Fibroblast of skin of right quadriceps (primary cell): ENCODE data around the gene CRTAP.
A peak's percentile ranks its signal among the peaks of the same experiment; 100 is the strongest.
"Not testable (repeated sequence)": the region's sequence is repeated elsewhere in the genome, so short reads cannot be mapped to it uniquely, and the experiment has no call there.

ENCODE experiments used
- DNase-seq: peaks from one replicate; pipeline ENCODE4 v3.0.0-alpha.2; 2013

The CRTAP gene

GRCh38 chr3:33100229-33100628 lies 13.6 kb upstream of the CRTAP start:
- DNase-seq: no peak

DNA sequence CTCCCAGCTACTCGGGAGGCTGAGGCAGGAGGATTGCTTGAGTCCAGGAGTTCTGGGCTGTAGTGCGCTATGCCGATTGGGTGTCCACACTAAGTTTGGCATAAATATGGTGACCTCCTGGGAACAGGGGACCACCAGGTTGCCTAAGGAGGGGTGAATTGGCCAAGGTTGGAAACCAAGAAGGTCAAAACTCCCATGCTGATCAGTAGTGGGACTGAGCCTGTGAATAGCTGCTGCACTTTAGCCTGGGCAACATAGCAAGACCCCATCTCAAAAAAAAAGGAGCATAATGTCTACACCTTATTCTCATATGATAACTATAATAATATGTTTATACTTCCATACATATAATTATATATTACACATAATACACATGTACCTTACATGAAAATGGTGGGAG lies 10.8 kb upstream of the CRTAP start:
- DNase-seq: no peak

GRCh38 chr3:33103480-33103879 lies 10.3 kb upstream of the CRTAP start:
- DNase-seq: no peak

DNA sequence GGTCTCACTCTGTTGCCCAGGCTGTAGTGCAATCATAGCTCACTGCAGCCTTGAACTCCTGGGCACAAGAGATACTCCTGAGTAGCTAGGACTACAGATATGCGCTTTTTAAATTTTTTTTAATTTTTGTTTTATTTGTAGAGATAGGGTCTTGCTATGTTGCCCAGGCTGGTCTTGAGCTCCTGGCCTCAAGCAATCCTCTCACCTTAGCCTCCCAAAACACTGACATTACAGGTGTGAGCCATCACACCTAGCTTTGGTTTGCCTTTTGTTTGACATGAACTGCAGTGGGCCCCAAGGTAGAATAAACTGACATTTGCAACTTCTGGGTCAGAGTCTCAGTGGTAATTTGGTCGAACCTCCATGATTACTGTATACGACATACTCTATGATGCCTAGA lies 9.0 kb upstream of the CRTAP start:
- no peak for DNase-seq

GRCh38 chr3:33105341-33105948 lies 8.4 kb upstream of the CRTAP start:
- no peak for DNase-seq

DNA sequence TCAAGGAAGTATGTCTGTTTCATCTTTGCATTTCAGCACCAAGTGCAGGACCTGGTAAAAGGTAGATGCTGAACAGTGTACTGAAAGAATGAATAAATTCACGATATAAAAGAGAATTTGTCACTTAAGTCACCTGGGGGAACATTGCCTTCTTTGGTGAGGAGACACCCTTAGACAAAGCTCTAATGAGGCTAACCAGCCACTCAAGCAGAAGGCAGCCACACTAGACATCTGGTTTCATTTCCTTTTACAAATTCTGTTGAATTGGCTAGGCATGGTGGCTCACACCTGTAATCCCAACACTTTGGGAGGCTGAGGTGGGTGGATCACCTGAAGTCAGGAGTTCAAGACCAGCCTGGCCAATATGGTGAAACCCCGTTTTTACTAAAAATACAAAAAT lies 7.0 kb upstream of the CRTAP start:
- not testable (repeated sequence) for DNase-seq

GRCh38 chr3:33111581-33111980 lies 2.2 kb upstream of the CRTAP start:
- no peak for DNase-seq

GRCh38 chr3:33114622-33115023 lies 809 bp downstream of the CRTAP start:
- DNase-seq: no peak

DNA sequence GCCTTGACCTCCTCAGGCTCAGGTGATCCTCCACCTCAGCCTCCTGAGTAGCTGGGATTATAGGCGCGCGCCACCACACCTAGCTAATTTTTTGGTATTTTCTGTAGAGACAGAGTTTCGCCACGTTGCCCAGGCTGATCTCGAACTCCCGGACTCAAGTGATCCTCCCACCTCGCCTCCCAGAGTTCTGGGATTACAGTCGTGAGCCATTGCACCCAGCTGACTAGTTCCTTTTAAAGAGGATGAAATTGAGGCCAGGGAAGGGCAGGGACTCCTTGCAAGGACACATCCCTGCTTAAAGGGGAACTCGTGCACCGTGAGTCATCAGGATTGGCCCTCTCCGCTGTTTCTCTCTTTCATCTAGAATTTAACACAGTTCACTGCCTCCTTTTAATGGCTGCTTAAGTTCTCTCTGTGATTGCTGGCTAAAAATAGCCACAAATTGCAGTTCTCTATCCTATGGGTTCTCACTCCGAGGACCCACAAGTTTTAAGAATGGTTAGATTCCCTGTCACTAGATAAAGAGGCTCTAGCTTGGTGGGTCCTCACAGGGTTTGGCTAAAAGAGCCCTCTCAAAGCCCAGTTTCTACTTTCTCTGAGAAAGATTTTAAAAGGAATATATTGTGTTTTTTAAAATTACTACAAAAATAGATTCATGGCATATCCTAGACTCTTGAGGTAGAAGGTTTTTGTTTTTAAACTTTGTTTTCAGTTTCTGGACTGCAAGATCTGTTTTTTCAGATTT lies 1.4 kb downstream of the CRTAP start:
- DNase-seq: peak; percentile 71

DNA sequence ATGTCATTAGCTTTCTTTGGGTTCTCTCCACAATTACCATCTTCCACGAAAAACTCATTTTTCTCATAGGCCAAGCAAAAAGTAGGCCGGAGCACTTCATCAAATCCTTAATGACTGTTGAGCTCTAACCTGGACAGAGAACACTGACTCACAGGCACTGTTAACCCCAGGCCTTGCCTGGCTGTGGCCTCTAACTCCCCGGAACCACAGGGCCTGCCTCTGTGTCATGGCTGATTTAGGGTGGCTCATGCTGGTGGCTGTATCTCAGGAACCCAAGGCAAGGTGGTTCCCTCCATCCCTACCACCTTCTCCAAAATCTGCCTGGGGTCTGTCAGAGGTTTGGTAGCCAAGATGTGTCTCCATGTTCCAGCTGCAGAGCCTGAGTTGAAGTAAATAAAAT lies 3.6 kb downstream of the CRTAP start:
- DNase-seq: no peak

DNA sequence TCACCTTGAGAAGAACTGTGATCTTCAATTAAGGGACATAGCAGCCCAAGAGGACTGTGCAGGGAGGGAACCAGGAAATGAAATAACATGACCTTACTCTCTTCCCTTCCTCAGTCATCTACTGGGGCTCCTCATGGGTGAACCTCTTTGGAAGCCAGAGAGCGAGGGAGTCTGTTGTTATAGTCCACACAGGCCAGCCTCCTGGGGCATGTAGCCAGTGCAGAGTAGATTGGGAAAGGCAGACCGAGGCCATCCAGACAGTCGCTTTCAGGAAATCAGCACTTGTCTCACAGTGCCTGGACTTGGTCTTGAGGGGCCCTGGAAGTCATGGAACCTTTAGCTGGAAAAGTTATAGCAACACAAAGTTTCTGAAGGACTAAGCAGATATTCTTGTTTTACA lies 6.1 kb downstream of the CRTAP start:
- no peak for DNase-seq

- no peak for DNase-seq
These were observed 9.2 kb downstream of the CRTAP start for GRCh38 chr3:33122991-33123390.

- DNase-seq: no peak
These were observed 10.8 kb downstream of the CRTAP start for GRCh38 chr3:33124638-33125037.

GRCh38 chr3:33125840-33126239 lies 12.0 kb downstream of the CRTAP start:
- no peak for DNase-seq

GRCh38 chr3:33128706-33129105 lies 14.9 kb downstream of the CRTAP start:
- no peak for DNase-seq

GRCh38 chr3:33130144-33130543 lies 16.3 kb downstream of the CRTAP start:
- DNase-seq: no peak

DNA sequence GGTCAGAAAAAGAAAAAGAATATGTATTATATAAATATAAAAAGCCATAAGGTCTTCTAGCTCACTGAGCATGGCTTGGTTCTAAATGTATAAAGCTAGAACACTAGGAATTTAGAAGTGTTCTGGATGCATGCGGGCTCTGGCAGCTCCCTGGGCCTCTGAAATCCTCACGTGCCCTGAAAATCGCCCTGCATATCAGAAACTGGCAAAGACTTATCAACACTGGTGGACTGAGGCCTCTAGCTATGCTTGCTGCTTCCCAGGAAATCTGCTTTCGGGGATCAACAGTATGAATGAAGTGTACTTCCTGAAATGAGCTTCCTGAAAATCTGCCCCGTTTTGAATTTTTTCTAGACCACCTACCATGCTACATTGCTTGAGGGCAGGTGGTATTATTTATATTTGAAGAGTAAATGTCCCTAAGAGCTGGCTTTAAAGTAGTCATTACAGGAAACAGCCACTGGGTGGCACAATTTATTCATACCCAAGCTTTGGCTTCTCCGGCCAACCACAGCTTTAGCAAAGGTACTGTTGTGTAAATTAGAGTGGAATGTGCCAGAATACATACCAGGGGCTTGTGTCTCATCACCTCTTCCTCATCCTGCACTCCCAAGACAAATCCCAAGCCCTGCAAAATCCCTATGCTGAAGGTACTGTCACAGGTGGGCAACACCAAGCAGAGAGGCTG lies 17.7 kb downstream of the CRTAP start:
- DNase-seq: peak; percentile 74

GRCh38 chr3:33132019-33132360 lies 18.2 kb downstream of the CRTAP start:
- no peak for DNase-seq

DNA sequence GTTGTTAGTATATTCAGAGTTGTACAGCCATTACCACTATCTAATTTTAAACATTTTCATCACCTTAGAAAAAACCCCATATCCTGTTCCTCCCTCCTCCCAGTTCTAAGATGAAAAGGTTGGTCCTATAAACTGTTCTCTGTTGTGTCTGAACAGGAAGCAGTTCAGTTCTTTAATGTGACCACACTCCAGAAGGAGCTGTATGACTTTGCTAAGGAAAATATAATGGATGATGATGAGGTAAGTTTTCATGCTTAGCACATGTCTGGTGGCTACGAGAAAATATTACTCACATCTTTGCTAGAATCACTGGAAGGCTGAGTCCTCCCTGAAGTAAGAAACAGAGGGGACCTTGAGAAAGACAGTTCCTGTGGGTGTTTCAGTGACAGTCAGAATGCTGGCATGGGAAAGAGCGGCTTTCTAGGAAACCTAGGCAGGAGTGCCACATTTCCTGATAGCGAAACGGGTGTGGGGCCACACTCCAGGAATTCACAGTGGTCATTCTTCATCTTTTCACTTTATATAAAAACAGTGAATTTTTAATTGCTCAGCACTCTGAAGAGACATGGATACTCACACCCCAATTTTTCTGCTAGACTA lies 20.3 kb downstream of the CRTAP start:
- peak; percentile 17 for DNase-seq

DNA sequence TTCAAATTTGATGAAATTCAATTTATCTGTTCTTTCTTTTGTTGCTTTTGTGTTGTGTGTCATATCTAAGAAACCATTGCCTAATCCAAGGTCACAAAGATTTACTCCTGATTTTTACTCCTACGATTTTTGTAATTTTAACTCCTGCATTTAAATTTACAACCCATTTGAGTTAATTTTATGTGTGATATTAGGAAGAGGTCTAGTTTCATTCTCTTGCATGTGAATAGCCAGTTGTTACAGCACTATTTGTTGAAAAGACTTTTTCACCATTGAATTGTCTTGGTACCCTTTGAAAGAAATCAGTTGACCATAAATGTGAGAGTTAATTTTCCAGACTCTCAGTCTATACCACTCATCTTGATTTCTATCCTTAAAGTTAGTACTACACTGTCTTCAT lies 23.9 kb downstream of the CRTAP start:
- DNase-seq: no peak

DNA sequence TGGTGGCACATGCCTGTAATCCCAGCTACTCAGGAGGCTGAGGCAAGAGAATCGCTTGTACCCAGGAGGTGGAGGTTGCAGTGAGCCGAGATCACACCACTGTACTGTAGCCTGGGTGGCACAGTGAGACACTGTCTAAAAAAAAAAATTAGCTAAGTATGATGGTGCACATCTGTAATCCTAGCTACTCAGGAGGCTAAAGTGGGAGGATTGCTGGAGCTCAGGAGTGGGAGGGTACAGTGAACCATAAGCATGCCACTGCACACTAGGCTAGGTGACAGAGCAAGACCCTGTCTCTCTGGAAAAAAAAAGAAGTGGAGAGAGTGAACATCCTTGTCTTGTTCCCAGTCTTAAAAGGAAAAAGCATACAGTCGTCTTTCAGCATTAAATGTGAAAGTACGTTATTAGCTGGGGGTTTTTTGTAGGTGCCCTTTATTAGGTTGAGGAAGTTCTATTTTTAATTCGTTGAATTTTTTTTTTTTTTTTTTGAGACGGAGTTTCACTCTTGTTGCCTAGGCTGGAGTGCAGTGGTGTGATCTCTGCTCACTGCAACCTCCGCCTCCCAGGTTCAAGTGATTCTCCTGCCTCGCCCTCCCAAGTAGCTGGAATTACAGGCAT lies 25.3 kb downstream of the CRTAP start:
- not testable (repeated sequence) for DNase-seq

DNA sequence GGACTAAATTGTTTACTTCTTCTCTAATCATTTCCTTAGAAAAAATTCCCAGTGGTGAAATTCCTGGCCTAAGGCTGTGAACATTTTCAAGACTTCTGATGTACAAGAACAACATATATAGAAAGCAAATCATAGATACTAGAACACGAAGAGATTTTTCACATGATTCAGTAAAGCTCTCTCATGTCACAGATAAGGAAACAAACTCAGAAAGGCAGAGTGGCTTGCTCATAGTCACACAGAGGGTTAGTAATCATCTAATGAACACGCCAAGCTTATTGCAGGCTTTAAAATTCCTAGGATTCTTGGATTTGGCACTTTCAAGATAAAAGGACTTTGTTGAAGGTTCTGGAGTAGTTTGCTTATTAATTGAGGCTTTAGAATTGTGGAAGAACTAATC lies 26.2 kb downstream of the CRTAP start:
- no peak for DNase-seq

- no peak for DNase-seq
These were observed 27.2 kb downstream of the CRTAP start for GRCh38 chr3:33141006-33141405.

DNA sequence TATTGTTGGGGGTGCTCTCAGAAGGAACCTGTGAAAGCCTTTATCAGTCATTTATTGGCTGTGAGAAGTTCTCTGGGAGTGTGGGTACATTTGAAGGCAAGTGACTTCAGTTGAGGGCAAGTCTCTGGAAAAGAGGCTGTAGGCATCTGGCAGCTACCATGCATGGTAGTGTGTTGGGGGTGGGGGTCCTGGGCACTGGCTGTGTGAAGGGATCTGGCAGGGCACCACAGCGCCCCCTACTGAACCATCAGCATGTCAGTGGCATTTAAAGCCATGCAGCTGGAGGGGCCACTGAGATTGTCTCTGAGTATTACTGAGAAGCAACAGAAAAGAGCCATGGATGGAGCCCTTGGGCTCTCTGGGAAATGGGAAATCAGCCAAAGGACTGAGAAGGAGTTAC lies 30.6 kb downstream of the CRTAP start:
- DNase-seq: no peak
